ENCODE data around the gene IQCH. TPM values are rescaled to one million over a fixed set of nuclear protein-coding genes. Genes with fewer than 3 reads are reported as not detected.

The IQCH gene
- total and polyA plus RNA-seq, 9 of the 15 experiments (the other 6 are each of a cell fraction or from before 2014, with no cell fraction given) = 1.8 to 3.9 (median 2.7) TPM

- Histone ChIP-seq H2AFZ (ENCODE audit: low read depth, low read length) (no peak overlapping the region), H3K79me2 (ENCODE audit: control insufficient read depth, insufficient read depth, low read length) (no peaks in the 10 kb centered on the region), H4K20me1 (replicated peaks; ENCODE audit: control insufficient read depth, insufficient read depth, low read length) (no peaks in the 10 kb centered on the region), H3K9ac (ENCODE audit: insufficient read depth in 1 of 2, low read depth in 2 of 2, low read length in 2 of 2) (no peak overlapping the region), H3K36me3 (ENCODE audit: control insufficient read depth, insufficient read depth, low read length) (no peaks in the 10 kb centered on the region), H3K4me1 (replicated peaks in 1 of 2; ENCODE audit: control insufficient read depth in 2 of 2, insufficient read depth in 2 of 2, low read length in 2 of 2) (no peaks in the 10 kb centered on the region), H3K9me3 (replicated peaks; ENCODE audit: control insufficient read depth, insufficient read depth, low read depth, low read length) (no peaks in the 10 kb centered on the region), H3K4me2 (ENCODE audit: insufficient read depth, low read length) (no peak overlapping the region), H3K27me3 (ENCODE audit: control insufficient read depth in 2 of 2, insufficient read depth in 2 of 2, low read length in 2 of 2) (no peaks in the 10 kb centered on the region), H3K9me1 (ENCODE audit: control insufficient read depth, insufficient read depth, low read length) (no peaks in the 10 kb centered on the region), H3K27ac (ENCODE audit: extremely low read depth, low read depth, low read length) (no peak overlapping the region), H3K4me3 (no peak overlapping the region)
- intact Hi-C loops (cut with micrococcal nuclease) (loop anchor here (5.0 to 10.0 kb wide), 2 partner anchors 128 to 530 kb away; no protein-coding TSS in a partner anchor), in situ Hi-C loops (cut with MboI) (loop anchor here (5.0 kb wide), 1 partner anchor 357 kb away; no protein-coding TSS in a partner anchor)
- no peak for FAIRE-seq
- ChIA-PET POLR2A (interaction anchor here (0.6 to 1.1 kb wide), 2 partner anchors 23 to 64 kb away, joined by 3 to 4 read pairs; no protein-coding TSS in a partner anchor), CTCF (ENCODE audit: low intra/inter-chr PET ratio) (interaction anchor here (1.3 to 4.7 kb wide), 4 partner anchors 64 to 361 kb away, joined by 4 to 50 read pairs (median 10); no protein-coding TSS in a partner anchor)
- DNase-seq (ENCODE audit: extremely low read depth in 1 of 4, low spot score in 3 of 4) = no peak
- no peak for ATAC-seq
- BruUV-seq (replicated peaks) = no TSS peak
- no peak for TF ChIP-seq ZNF518B (CRISPR knock-in tag; IDR thresholded peaks at IDR 0.05)
- no peak for TF ChIP-seq TRIM25 (IDR thresholded peaks at IDR 0.05; ENCODE audit: borderline replicate concordance)
- TF ChIP-seq PRMT5 (CRISPR knock-in tag; IDR thresholded peaks at IDR 0.05) = no peak
- TF ChIP-seq DACH1 (IDR thresholded peaks at IDR 0.05; ENCODE audit: partially characterized antibody) = no peak
- TF ChIP-seq ZBTB2 (IDR thresholded peaks at IDR 0.05) = no peak
- TF ChIP-seq PREB (CRISPR knock-in tag; IDR thresholded peaks at IDR 0.05) = no peak
- TF ChIP-seq ELF4 (CRISPR knock-in tag; IDR thresholded peaks at IDR 0.05) = no peak
- TF ChIP-seq PTTG1 (tag; IDR thresholded peaks at IDR 0.05; ENCODE audit: low read depth) = no peak
- TF ChIP-seq E2F3 (CRISPR knock-in tag; IDR thresholded peaks at IDR 0.05) = no peak
- TF ChIP-seq ZMIZ1 (IDR thresholded peaks at IDR 0.05; ENCODE audit: low read depth in 2 of 2, low read length in 2 of 2) = no peak
- no peak for TF ChIP-seq GTF2A2 (tag; IDR thresholded peaks at IDR 0.05)
- no peak for TF ChIP-seq POLR2A (conservative IDR thresholded peaks at IDR 0.05)
These were observed 50.2 kb downstream of the IQCH start for GRCh38 chr15:67304778-67305177.

Measured in K562 (cell line).